HFF-Myc (cell line): ENCODE results near the gene FAF1.
A peak's percentile ranks its signal among the peaks of the same experiment; 100 is the strongest.

Source experiments
- DNase-seq: peaks from one replicate; pipeline ENCODE4 v3.0.0-alpha.2; 2011; ENCODE audit warnings: low read depth; ENCODE audit errors: extremely low read depth
- H3K4me3 ChIP-seq: replicated peaks from 2 replicates; pipeline ENCODE4 v1.5.1; 2011; ENCODE audit warnings: low read depth, mild to moderate bottlenecking, control low read depth, low read length
- TF ChIP-seq, protein P1 (sequence below): IDR thresholded peaks from 2 replicates; pipeline ENCODE4 v1.5.1; 2012; ENCODE audit warnings: mild to moderate bottlenecking, low read depth, low read length, control low read depth; ENCODE audit errors: missing control alignments

Gene FAF1

DNA sequence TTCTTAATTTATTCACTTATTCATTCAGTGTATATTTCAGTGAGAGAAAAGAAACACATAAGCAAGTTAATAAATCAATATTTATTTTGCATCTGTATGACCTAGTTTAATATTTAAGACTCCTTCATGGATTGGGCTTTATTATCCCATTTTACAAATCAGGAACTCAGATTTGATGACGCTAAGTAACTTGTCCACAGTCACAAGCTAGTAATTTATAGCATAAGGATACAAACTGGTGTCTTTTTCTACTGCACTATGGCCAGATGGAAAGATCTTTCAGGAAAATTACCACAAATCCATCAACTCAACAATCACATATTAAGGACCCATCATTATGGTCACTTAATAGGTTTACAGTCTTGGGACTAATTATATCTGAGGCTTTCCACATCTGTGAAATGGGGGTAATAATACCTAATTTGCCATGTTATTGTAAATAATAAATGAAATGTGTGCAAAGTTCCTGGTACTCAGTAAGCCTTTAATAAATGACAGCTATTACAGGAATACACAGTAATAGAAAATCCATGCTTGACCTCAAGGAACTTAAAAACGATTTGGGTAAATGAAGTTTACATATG lies 23.2 kb upstream of the FAF1 start:
- TF ChIP-seq, protein P1, sequence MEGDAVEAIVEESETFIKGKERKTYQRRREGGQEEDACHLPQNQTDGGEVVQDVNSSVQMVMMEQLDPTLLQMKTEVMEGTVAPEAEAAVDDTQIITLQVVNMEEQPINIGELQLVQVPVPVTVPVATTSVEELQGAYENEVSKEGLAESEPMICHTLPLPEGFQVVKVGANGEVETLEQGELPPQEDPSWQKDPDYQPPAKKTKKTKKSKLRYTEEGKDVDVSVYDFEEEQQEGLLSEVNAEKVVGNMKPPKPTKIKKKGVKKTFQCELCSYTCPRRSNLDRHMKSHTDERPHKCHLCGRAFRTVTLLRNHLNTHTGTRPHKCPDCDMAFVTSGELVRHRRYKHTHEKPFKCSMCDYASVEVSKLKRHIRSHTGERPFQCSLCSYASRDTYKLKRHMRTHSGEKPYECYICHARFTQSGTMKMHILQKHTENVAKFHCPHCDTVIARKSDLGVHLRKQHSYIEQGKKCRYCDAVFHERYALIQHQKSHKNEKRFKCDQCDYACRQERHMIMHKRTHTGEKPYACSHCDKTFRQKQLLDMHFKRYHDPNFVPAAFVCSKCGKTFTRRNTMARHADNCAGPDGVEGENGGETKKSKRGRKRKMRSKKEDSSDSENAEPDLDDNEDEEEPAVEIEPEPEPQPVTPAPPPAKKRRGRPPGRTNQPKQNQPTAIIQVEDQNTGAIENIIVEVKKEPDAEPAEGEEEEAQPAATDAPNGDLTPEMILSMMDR, result no peak
- H3K4me3 ChIP-seq, result no peak overlapping the region
- no peak for DNase-seq

DNA sequence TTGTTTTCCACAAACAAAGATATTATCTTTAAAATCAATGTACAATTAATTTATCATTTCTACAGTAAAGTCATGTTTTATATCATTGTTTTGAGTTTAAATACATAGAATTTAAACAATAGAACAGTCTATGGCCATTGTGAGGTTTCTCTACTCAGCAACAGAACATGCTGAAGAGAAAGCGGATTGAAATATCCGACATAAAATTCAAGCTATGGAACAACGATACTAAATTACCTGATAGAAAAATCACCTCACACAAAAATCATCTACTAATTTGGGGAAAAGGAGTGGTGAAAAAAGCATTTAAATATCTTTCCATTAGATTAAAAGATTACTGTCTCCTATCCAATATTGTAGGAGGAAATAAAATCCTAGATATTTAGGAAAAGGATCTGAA lies 22.5 kb upstream of the FAF1 start:
- no peak overlapping the region for H3K4me3 ChIP-seq
- no peak for DNase-seq
- TF ChIP-seq, protein P1, result no peak

DNA sequence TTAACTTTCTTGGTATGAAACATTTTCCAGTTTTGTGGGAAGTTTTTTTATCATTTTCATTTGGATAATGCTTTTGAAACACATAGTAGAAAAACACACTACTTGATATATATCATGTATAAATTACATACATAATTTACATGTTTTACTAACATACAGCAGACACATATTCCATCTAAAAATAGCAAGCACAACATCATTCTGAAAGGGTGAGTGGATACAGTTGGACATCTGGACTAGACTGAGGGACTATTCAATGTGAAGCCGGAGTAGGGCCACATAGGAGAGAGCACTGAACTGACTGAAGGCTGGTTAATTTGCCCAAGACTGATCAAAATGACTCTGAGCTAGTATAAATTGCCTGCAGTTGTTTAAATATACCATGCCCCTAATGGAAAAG lies 21.7 kb upstream of the FAF1 start:
- TF ChIP-seq, protein P1, result no peak
- H3K4me3 ChIP-seq, result no peak overlapping the region
- DNase-seq, result no peak

DNA sequence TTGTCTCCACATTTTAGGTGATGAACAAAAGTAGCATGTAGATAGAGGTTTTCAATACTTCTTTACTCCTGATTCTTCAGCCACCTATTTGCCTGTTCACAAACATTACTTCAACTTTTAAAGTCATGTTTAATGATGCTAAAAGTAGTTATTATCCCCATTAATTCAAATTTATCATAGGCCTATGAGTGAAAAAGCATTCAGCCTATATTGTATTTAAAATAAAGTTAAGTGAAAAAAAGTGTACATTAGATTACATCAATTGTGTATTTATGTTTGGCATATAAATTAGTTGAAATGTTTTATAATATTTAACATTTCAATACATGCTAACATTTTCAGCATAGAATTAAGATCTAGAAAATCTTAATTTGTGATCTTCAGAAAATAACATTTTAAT lies 20.4 kb upstream of the FAF1 start:
- no peak overlapping the region for H3K4me3 ChIP-seq
- DNase-seq, result no peak
- TF ChIP-seq, protein P1, result no peak

DNA sequence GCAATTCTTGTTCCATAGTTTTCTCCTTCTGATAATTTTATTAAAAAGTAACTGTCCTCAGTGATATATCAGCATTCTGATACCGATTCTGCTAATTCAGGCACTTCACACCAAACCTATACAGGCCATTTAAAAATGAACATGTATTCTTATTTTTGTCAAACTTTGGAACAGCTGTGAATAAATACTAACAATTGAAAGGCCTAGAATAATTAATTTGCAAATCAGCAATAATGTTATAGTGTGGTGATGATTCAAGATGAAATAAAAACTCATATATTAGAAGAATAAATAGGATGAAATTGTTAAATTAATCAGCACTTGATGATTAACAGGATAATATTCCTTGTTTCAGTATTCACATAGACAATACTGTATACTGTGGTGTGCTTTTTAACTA lies 19.9 kb upstream of the FAF1 start:
- TF ChIP-seq, protein P1, result no peak
- no peak for DNase-seq
- no peak overlapping the region for H3K4me3 ChIP-seq

DNA sequence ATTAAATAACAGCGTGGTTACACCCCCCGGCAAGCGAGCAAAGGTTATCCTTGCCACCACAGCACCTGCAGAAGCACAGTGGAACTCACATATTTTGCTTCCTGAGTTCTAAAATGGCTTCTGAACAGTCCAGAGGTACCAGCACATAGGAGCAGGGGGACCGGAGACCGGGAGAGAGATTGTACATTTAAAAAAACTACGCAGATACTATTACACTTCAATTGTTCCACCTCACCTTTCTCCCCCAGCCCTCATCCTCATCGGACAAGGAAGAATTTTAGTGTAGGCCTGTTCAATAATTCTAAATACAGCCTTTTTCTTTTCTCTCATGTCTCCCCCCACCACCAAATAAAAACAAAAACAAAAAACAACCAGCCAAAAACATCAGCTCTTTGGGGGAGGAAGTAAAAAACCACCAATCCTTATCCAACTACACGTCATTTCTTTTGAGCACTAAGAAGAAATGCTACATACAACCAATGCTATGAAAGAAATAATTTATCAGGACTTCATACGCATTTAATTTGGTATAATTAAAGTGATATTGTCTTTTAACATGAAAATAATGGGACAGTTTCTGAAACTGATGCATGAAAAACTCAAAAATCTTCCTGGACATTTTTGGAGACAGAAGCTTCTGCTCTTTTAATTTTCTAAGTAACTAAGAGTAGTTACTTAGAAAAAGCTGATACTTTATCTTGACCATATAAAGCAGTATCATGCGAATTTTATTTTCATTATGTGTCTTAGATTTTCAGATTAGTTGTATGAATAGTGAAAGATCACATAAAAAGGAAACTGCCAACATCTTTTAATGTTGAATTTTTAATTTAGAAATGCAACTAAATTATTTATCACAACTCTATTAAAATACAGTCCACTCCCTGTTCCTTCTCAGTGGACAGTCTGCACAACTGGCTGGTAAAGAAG lies 19.1 kb upstream of the FAF1 start:
- no peak for DNase-seq
- H3K4me3 ChIP-seq, result peak overlapping the region; percentile 63
- TF ChIP-seq, protein P1, result no peak
